Amygdala (tissue), 56 donors: Measurements from ENCODE around the gene MACROD2.
"Not testable (repeated sequence)": the region's sequence is repeated elsewhere in the genome, so short reads cannot be mapped to it uniquely, and the experiment has no call there.

Experiments
- DNase-seq, 56 donors: peaks; one replicate each; lab custom pipeline; 2025; lab: John Stamatoyannopoulos, UW

The MACROD2 gene

GRCh38 chr20:14956026-14956425, 960.7 kb downstream of the MACROD2 start:
- no peak for DNase-seq

GRCh38 chr20:14956538-14956937, 961.2 kb downstream of the MACROD2 start:
- DNase-seq = no peak

- no peak for DNase-seq
These were observed 962.1 kb downstream of the MACROD2 start for GRCh38 chr20:14957402-14957801.

GRCh38 chr20:14958626-14959025, 963.3 kb downstream of the MACROD2 start:
- DNase-seq = no peak

GRCh38 chr20:14959506-14960475, 964.5 kb downstream of the MACROD2 start:
- DNase-seq = no peak

GRCh38 chr20:14960831-14961230, 965.5 kb downstream of the MACROD2 start:
- no peak for DNase-seq

- DNase-seq = no peak
These were observed 967.9 kb downstream of the MACROD2 start for GRCh38 chr20:14963262-14963663.

GRCh38 chr20:14966203-14966602, 970.9 kb downstream of the MACROD2 start:
- no peak for DNase-seq

- DNase-seq = no peak
These were observed 971.5 kb downstream of the MACROD2 start for GRCh38 chr20:14966808-14967207.

- DNase-seq = no peak
These were observed 976.9 kb downstream of the MACROD2 start for GRCh38 chr20:14972256-14972655.

- no peak for DNase-seq
These were observed 977.4 kb downstream of the MACROD2 start for GRCh38 chr20:14972690-14973089.

GRCh38 chr20:14979453-14979986, 984.2 kb downstream of the MACROD2 start:
- DNase-seq = no peak

- DNase-seq = not testable (repeated sequence)
These were observed 986.2 kb downstream of the MACROD2 start for GRCh38 chr20:14981486-14981885.

- not testable (repeated sequence) for DNase-seq
These were observed 987.0 kb downstream of the MACROD2 start for GRCh38 chr20:14982324-14982723.

- no peak for DNase-seq
These were observed 989.0 kb downstream of the MACROD2 start for GRCh38 chr20:14984305-14984704.

GRCh38 chr20:14984768-14985622, 989.7 kb downstream of the MACROD2 start:
- no peak for DNase-seq

GRCh38 chr20:14986026-14986655, 990.8 kb downstream of the MACROD2 start:
- no peak for DNase-seq

GRCh38 chr20:14986656-14987055, 991.3 kb downstream of the MACROD2 start:
- DNase-seq = no peak

GRCh38 chr20:14989535-14990290, 994.4 kb downstream of the MACROD2 start:
- DNase-seq = no peak

GRCh38 chr20:14991023-14991422, 995.7 kb downstream of the MACROD2 start:
- no peak for DNase-seq
